ENCODE measurements around the gene RBMS3. TPM values are rescaled to one million over a fixed set of nuclear protein-coding genes. Genes with fewer than 3 reads are reported as not detected.
A peak's percentile ranks its signal among the peaks of the same experiment; 100 is the strongest.

The RBMS3 gene
- total RNA-seq, 1 donor from 2014 or later, result 33.0 TPM

- Mint-ChIP-seq H3K4me3 (ENCODE audit: unreplicated experiment) (no peak overlapping the region), H3K27ac (ENCODE audit: unreplicated experiment) (no peak overlapping the region), H3K9me3 (ENCODE audit: unreplicated experiment) (peaks cover 3% of the 10 kb centered on the region), H3K36me3 (ENCODE audit: low read depth, unreplicated experiment) (peaks cover 2% of the 10 kb centered on the region), H3K27me3 (ENCODE audit: low read depth, unreplicated experiment) (no peaks in the 10 kb centered on the region), H3K4me1 (ENCODE audit: low read depth, unreplicated experiment) (no peaks in the 10 kb centered on the region)
- Histone ChIP-seq H3K9me3 (ENCODE audit: insufficient read depth, low read depth, low read length) (no peaks in the 10 kb centered on the region), H3K27me3 (ENCODE audit: insufficient read depth, low read length) (no peaks in the 10 kb centered on the region), H3K4me3 (ENCODE audit: insufficient read depth, low read depth, low read length) (no peak overlapping the region), H3K79me2 (ENCODE audit: insufficient read depth, low read length) (no peaks in the 10 kb centered on the region), H3K27ac (ENCODE audit: low read depth, low read length) (no peak overlapping the region), H3K4me2 (ENCODE audit: low read length) (no peak overlapping the region), H2AFZ (ENCODE audit: low read depth, low read length) (no peak overlapping the region), H3K4me1 (ENCODE audit: insufficient read depth, low read length) (no peaks in the 10 kb centered on the region), H3K9ac (ENCODE audit: low read length) (no peak overlapping the region), H3K36me3 (ENCODE audit: insufficient read depth, low read length) (peaks cover 6% of the 10 kb centered on the region), H4K20me1 (ENCODE audit: insufficient read depth, low read length) (no peaks in the 10 kb centered on the region)
- TF ChIP-seq EZH2 (IDR thresholded peaks at IDR 0.05; ENCODE audit: insufficient read depth, low read length) (no peak), CTCF (IDR thresholded peaks at IDR 0.05; ENCODE audit: insufficient read depth, low read depth, low read length) (no peak)
- FAIRE-seq (no peak), DNase-seq (ENCODE audit: low read depth) (no peak)
Measured at GRCh38 chr3:29484633-29485032, 203.8 kb downstream of the RBMS3 start.

- no peak overlapping the region for H3K27ac ChIP-seq (ENCODE audit: low read depth, low read length)
- H3K9me3 ChIP-seq (ENCODE audit: insufficient read depth, low read depth, low read length), result no peaks in the 10 kb centered on the region
- peaks cover 6% of the 10 kb centered on the region for H3K36me3 ChIP-seq (ENCODE audit: insufficient read depth, low read length)
- no peak overlapping the region for H3K4me2 ChIP-seq (ENCODE audit: low read length)
- Mint-ChIP-seq H3K36me3 (ENCODE audit: low read depth, unreplicated experiment) (peaks cover 10% of the 10 kb centered on the region), H3K27ac (ENCODE audit: unreplicated experiment) (no peak overlapping the region), H3K27me3 (ENCODE audit: low read depth, unreplicated experiment) (no peaks in the 10 kb centered on the region), H3K4me1 (ENCODE audit: low read depth, unreplicated experiment) (no peaks in the 10 kb centered on the region), H3K9me3 (ENCODE audit: unreplicated experiment) (peaks cover 3% of the 10 kb centered on the region), H3K4me3 (ENCODE audit: unreplicated experiment) (no peak overlapping the region)
- no peak overlapping the region for H2AFZ ChIP-seq (ENCODE audit: low read depth, low read length)
- H3K4me3 ChIP-seq (ENCODE audit: insufficient read depth, low read depth, low read length), result no peak overlapping the region
- H3K9ac ChIP-seq (ENCODE audit: low read length), result no peak overlapping the region
- no peaks in the 10 kb centered on the region for H3K27me3 ChIP-seq (ENCODE audit: insufficient read depth, low read length)
- no peaks in the 10 kb centered on the region for H3K4me1 ChIP-seq (ENCODE audit: insufficient read depth, low read length)
- H3K79me2 ChIP-seq (ENCODE audit: insufficient read depth, low read length), result no peaks in the 10 kb centered on the region
- FAIRE-seq (peak; percentile 87), DNase-seq (ENCODE audit: low read depth) (peak; percentile 89)
- TF ChIP-seq CTCF (IDR thresholded peaks at IDR 0.05; ENCODE audit: insufficient read depth, low read depth, low read length) (no peak), EZH2 (IDR thresholded peaks at IDR 0.05; ENCODE audit: insufficient read depth, low read length) (no peak)
- no peaks in the 10 kb centered on the region for H4K20me1 ChIP-seq (ENCODE audit: insufficient read depth, low read length)
Measured at GRCh38 chr3:29486096-29486495, 205.2 kb downstream of the RBMS3 start.

GRCh38 chr3:29486917-29487316 lies 206.0 kb downstream of the RBMS3 start:
- Histone ChIP-seq H3K36me3 (ENCODE audit: insufficient read depth, low read length) (peaks cover 6% of the 10 kb centered on the region), H3K9ac (ENCODE audit: low read length) (no peak overlapping the region), H3K4me3 (ENCODE audit: insufficient read depth, low read depth, low read length) (no peak overlapping the region), H4K20me1 (ENCODE audit: insufficient read depth, low read length) (no peaks in the 10 kb centered on the region), H3K4me2 (ENCODE audit: low read length) (no peak overlapping the region), H3K4me1 (ENCODE audit: insufficient read depth, low read length) (no peaks in the 10 kb centered on the region), H3K27me3 (ENCODE audit: insufficient read depth, low read length) (no peaks in the 10 kb centered on the region), H2AFZ (ENCODE audit: low read depth, low read length) (no peak overlapping the region), H3K27ac (ENCODE audit: low read depth, low read length) (no peak overlapping the region), H3K9me3 (ENCODE audit: insufficient read depth, low read depth, low read length) (no peaks in the 10 kb centered on the region), H3K79me2 (ENCODE audit: insufficient read depth, low read length) (no peaks in the 10 kb centered on the region)
- DNase-seq (ENCODE audit: low read depth) (no peak), FAIRE-seq (no peak)
- Mint-ChIP-seq H3K27me3 (ENCODE audit: low read depth, unreplicated experiment) (no peaks in the 10 kb centered on the region), H3K4me3 (ENCODE audit: unreplicated experiment) (no peak overlapping the region), H3K36me3 (ENCODE audit: low read depth, unreplicated experiment) (peaks cover 12% of the 10 kb centered on the region), H3K9me3 (ENCODE audit: unreplicated experiment) (peaks cover 3% of the 10 kb centered on the region), H3K27ac (ENCODE audit: unreplicated experiment) (no peak overlapping the region), H3K4me1 (ENCODE audit: low read depth, unreplicated experiment) (no peaks in the 10 kb centered on the region)
- TF ChIP-seq CTCF (IDR thresholded peaks at IDR 0.05; ENCODE audit: insufficient read depth, low read depth, low read length), result no peak
- no peak for TF ChIP-seq EZH2 (IDR thresholded peaks at IDR 0.05; ENCODE audit: insufficient read depth, low read length)
